GM13976 (cell line): Measurements from ENCODE around the gene TSSK3.

ENCODE experiments used
- DNase-seq: peaks from one replicate; pipeline ENCODE4 v3.0.0; 2012; ENCODE audit warnings: low spot score
- in situ Hi-C: fragments of 300-500 bp; cut with MboI; formaldehyde crosslinking; loops from one replicate; pipeline ENCODE4 v1.12.0; 2022; ENCODE audit warnings: low sequenced_read_pairs, mixed read lengths, inconsistent platforms; ENCODE audit not compliant: unreplicated experiment
- TF ChIP-seq, protein P1 (sequence below): IDR thresholded peaks from 2 replicates; pipeline ENCODE4 v1.5.1; 2012; ENCODE audit warnings: borderline replicate concordance, mild to moderate bottlenecking; ENCODE audit not compliant: insufficient read depth; ENCODE audit errors: extremely low read depth, missing control alignments, control extremely low read depth

Gene TSSK3

GRCh38 chr1:32413507-32414185 lies 51.3 kb downstream of the TSSK3 start:
- TF ChIP-seq, protein P1, sequence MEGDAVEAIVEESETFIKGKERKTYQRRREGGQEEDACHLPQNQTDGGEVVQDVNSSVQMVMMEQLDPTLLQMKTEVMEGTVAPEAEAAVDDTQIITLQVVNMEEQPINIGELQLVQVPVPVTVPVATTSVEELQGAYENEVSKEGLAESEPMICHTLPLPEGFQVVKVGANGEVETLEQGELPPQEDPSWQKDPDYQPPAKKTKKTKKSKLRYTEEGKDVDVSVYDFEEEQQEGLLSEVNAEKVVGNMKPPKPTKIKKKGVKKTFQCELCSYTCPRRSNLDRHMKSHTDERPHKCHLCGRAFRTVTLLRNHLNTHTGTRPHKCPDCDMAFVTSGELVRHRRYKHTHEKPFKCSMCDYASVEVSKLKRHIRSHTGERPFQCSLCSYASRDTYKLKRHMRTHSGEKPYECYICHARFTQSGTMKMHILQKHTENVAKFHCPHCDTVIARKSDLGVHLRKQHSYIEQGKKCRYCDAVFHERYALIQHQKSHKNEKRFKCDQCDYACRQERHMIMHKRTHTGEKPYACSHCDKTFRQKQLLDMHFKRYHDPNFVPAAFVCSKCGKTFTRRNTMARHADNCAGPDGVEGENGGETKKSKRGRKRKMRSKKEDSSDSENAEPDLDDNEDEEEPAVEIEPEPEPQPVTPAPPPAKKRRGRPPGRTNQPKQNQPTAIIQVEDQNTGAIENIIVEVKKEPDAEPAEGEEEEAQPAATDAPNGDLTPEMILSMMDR: peak; percentile 73
- in situ Hi-C loops: no loop called here
- peak; percentile 58 for DNase-seq
